ENCODE results near the gene EPHA1.

Gene EPHA1

GRCh38 chr7:143408686-143409561 is at the start of gene EPHA1:
EPHA1 (minus strand) TSS chr7:143408856; CDS start chr7:143408805, 51 bp downstream.
- DNase-seq: peak in 2 of 4 experiments; percentile 44 to 64

DNA sequence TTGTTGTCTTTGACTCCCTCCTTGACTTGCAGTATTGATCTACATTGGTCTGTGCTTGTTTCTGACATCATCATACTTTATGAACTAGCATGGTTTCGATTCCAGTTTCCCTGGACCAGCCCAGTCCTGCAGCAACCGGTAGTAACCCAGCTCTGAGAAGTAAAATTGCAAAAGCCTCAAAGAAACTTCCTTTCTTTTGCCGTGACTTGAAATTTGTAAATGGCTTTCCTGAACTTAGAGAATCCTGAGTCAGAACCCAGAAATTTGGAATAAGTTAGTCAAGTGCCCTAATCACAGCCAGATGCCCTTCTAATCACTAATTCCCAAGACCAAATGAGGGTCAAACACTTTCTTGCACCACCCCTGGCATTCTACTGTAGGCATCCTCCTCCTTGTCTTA is 49.6 kb upstream of the EPHA1 start:
- no peak for DNase-seq

- DNase-seq: no peak
These were observed 48.5 kb upstream of the EPHA1 start for GRCh38 chr7:143456992-143457793.

- no peak for DNase-seq
These were observed 47.3 kb upstream of the EPHA1 start for GRCh38 chr7:143455942-143456341.

GRCh38 chr7:143455491-143455890 is 46.8 kb upstream of the EPHA1 start:
- no peak for DNase-seq

GRCh38 chr7:143454091-143454680 is 45.5 kb upstream of the EPHA1 start:
- DNase-seq: no peak

- no peak for DNase-seq
These were observed 43.8 kb upstream of the EPHA1 start for GRCh38 chr7:143452495-143452894.

DNA sequence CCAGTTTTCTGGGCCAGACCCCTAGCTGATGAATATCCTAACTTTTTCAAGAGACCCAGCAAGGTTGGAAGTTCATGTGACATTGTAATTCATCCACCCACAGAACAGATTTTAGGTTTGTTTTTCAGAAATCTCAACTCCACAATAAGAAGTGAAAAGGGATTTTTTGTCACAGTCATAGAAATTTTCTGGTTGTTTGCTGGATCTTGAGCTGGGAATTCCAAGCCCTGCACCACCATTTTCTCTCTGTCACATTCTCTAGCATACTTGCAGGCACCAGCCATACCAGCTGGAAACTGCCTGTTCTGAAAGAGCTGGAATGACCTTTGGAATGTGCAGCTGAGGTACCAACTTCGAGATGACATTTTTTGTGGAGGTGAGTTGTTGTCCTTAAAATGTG is 43.1 kb upstream of the EPHA1 start:
- no peak for DNase-seq

GRCh38 chr7:143451122-143451521 is 42.5 kb upstream of the EPHA1 start:
- no peak for DNase-seq

DNA sequence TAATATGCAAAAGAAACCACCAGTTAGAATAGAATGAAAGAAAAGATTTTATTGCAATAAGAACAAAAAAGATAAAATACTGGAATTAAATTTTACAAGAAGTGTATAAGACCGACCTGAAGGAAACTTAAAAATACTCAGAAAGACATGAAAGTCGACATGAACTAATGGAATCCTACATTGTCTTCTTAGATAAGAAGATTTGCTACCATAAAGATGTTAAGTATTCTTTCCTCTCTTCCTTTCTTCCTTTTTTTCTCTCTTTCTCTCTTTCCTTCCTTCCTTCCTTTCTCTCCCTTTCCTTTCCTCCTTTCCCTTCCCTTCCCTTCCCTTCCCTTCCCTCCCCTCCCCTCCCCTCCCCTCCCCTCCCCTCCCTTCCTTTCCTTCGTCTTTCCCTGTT is 41.1 kb upstream of the EPHA1 start:
- DNase-seq: no peak

GRCh38 chr7:143448429-143448828 is 39.8 kb upstream of the EPHA1 start:
- no peak for DNase-seq

GRCh38 chr7:143447466-143447865 is 38.8 kb upstream of the EPHA1 start:
- DNase-seq: no peak

GRCh38 chr7:143444785-143445184 is 36.1 kb upstream of the EPHA1 start:
- DNase-seq: no peak

- DNase-seq: no peak
These were observed 35.6 kb upstream of the EPHA1 start for GRCh38 chr7:143444063-143444782.

- no peak for DNase-seq
These were observed 34.5 kb upstream of the EPHA1 start, which contains the start of gene TAS2R60 for GRCh38 chr7:143443153-143443552. TAS2R60 (plus strand) TSS chr7:143443453; CDS start chr7:143443453, 0 bp downstream.

GRCh38 chr7:143439866-143440265 is 31.2 kb upstream of the EPHA1 start:
- DNase-seq: no peak

- no peak for DNase-seq
These were observed 28.9 kb upstream of the EPHA1 start for GRCh38 chr7:143437578-143437977.

DNA sequence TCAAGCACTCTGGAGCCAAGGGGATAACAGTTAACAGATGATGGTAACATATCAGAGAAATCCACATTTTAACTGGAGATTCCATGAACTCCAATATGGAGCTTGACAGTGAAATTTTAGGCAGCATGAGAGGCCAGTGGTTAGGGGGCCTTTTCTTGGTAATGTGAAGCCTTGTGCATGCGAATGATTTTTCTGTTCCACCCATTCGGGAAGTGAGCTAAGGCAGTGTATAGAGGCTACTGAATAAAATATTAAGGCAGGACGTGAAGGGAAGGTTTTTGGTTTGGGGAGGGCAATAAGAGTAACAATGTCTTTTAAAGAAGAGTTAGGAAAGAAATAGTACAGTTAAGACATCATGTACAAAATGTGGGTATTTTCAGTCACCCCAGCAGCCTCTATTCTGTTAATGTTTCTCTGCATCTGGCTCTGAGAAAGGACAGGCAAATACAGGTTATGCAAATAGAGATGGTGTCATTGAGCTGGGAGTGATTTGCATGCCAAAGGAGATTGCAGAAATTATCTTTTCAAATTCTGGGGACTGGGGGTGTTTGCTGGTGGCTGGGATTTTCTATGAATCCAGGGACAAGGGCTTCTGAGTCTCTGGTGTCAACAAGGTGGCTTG is 27.8 kb upstream of the EPHA1 start:
- DNase-seq: no peak

- DNase-seq: no peak
These were observed 26.6 kb upstream of the EPHA1 start for GRCh38 chr7:143435266-143435665.

DNA sequence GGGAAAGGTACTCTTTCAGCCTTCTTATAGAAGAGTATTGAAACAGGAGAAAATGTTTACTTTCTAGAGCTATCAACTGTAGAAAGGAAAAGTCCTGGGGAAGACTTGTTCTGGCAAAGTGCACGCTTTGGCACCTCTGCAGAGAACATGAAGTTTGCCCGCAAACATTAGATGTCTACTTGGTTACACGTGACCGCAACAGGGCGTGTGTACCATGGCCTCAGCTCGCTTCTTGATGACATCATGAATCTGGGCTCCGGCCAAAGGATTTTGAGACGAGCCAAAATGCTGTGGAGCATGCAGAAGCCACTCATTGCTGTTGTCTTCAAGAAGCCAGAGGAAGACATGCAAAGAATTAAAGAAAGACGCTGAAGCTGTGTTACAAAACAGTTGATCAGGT is 26.0 kb upstream of the EPHA1 start:
- no peak for DNase-seq

GRCh38 chr7:143433759-143434158 is 25.1 kb upstream of the EPHA1 start:
- no peak for DNase-seq

DNA sequence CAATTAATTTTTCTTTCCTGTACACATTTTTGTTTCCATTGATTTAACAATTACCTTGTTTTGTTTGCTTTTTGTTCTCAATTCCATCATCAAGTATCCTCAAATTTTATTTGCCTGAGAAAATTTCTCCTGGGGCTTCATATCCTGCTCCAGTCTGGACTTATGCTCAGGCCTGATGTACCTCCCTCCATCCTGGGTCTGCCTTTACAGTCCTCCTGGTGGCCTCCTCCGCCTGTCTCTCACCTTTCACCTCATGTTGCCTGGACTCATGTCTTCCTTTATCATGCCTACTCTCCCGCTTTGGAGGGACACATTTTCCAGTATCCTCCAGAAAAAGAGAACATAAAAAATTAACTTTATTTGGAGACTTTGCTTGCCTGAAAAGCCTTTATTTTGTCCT is 22.5 kb upstream of the EPHA1 start:
- no peak for DNase-seq
